HG03095 (cell line): Measurements from ENCODE around the gene COIL.

Source experiments
- ATAC-seq: cut with Tn5 transposase; IDR thresholded peaks from one replicate; pipeline ENCODE4 v1.9.1; 2021; ENCODE audit warnings: moderate library complexity; ENCODE audit not compliant: unreplicated experiment

Gene COIL

GRCh38 chr17:56910509-56911235, 50.2 kb downstream of the COIL start:
- ATAC-seq, result no peak

- ATAC-seq, result no peak
Observed at GRCh38 chr17:56909742-56910508, 50.9 kb downstream of the COIL start.

- ATAC-seq, result peak; percentile 76
Observed at GRCh38 chr17:56908001-56908542, 52.8 kb downstream of the COIL start.

GRCh38 chr17:56903560-56903959, 57.3 kb downstream of the COIL start:
- no peak for ATAC-seq

- ATAC-seq, result no peak
Observed at GRCh38 chr17:56902348-56902747, 58.5 kb downstream of the COIL start.

GRCh38 chr17:56899403-56899802, 61.4 kb downstream of the COIL start:
- ATAC-seq, result no peak

- ATAC-seq, result no peak
Observed at GRCh38 chr17:56898874-56899273, 62.0 kb downstream of the COIL start.

GRCh38 chr17:56897646-56898424, 63.0 kb downstream of the COIL start:
- peak; percentile 59 for ATAC-seq

- no peak for ATAC-seq
Observed at GRCh38 chr17:56896968-56897359, 63.9 kb downstream of the COIL start.

GRCh38 chr17:56896217-56896967, 64.5 kb downstream of the COIL start:
- no peak for ATAC-seq

GRCh38 chr17:56894859-56895455, 65.9 kb downstream of the COIL start:
- ATAC-seq, result no peak

GRCh38 chr17:56893503-56893902, 67.3 kb downstream of the COIL start:
- ATAC-seq, result no peak

- ATAC-seq, result no peak
Observed at GRCh38 chr17:56892333-56892732, 68.5 kb downstream of the COIL start.

GRCh38 chr17:56891751-56892150, 69.1 kb downstream of the COIL start:
- no peak for ATAC-seq

- no peak for ATAC-seq
Observed at GRCh38 chr17:56890906-56891674, 69.8 kb downstream of the COIL start.

GRCh38 chr17:56890390-56890789, 70.5 kb downstream of the COIL start:
- no peak for ATAC-seq
